ENCODE data around the gene APELA.
"Not testable (repeated sequence)": the region's sequence is repeated elsewhere in the genome, so short reads cannot be mapped to it uniquely, and the experiment has no call there.

Gene APELA

GRCh38 chr4:164926301-164926700 is 49.3 kb downstream of the APELA start:
- no peak for DNase-seq (ENCODE audit: low read depth in 2 of 2)

- DNase-seq (ENCODE audit: low read depth in 2 of 2), result not testable (repeated sequence)
Observed at GRCh38 chr4:164927101-164927500, 50.1 kb downstream of the APELA start.

GRCh38 chr4:164930647-164931046 is 53.7 kb downstream of the APELA start:
- DNase-seq (ENCODE audit: low read depth in 2 of 2), result no peak

DNA sequence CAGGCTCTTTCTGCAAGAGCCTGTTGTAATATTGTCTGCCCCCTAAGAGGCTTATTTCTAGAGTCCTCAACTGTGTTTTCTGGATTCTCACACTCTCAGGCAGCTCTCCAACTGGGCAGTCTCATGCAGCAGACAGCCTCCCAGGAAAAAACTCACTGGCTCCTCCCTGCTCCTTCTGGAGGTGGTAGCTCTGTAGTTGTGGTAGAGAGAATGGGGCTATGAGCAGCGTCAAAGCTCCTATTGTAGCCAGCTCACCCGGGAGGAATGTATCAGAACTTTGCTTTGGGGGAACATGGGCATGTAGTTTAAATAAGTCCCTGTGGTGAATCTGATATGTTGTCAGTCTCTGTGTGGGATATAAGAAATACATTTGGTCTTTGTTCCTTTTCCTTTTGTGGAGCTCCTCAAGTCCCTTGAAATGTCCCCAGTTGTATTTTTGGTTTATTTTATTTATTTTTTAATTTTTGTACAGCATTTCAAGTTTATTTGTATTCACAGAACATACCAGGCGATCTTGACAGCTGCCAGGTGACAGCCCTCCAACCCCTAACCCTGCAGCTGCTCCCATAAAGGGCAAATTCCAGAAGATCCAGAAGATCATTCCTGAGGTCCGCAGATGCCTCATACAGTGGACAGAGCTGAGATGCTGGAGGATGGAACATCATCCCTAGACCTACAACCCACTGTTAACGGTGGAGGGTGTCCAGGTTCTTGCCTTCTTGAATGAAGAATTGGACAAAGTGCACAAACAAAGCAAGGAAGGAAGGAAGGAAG is 54.8 kb downstream of the APELA start:
- no peak for DNase-seq (ENCODE audit: low read depth in 2 of 2)

DNA sequence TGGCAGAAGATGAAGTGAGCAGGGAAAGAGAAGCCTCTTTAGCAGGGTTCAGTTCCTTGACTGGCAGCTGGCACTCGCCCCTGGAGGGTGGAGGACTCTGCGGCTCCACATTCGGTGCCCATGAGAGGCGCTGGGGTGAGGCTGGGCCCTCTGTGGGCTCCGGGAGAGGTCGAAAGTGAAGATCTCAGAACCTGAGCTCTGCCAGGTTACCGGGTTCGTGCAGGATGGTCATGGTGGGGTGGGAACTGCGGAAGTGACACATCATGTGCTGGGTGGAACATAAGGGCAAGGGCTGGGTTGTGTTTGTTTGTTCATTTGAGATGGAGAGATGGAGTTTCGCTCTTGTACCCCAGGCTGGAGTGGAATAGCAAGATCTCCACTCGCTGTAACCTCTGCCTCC is 56.3 kb downstream of the APELA start:
- no peak for DNase-seq (ENCODE audit: low read depth in 2 of 2)

DNA sequence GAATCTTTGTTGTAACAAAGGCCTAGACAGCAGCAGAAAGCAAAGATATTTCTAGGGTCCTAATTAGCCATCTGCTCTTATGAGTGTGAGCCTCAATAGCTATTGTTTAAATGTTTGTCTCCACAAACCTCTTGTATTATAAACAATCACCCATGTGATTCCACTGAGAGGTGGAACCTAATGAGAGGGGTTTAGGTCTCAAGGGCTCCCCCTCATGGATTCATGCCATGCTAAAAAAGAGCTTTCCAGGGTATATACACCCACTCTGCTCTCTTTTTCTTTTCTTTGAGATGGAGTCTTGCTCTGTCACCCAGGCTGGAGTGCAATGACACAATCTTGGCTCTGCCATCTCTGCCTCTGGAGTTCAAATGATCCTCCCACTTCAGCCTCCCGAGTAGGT is 58.4 kb downstream of the APELA start:
- DNase-seq (ENCODE audit: low read depth in 2 of 2), result no peak

- DNase-seq (ENCODE audit: low read depth in 2 of 2), result not testable (repeated sequence)
Observed at GRCh38 chr4:164935865-164936606, 59.1 kb downstream of the APELA start.

DNA sequence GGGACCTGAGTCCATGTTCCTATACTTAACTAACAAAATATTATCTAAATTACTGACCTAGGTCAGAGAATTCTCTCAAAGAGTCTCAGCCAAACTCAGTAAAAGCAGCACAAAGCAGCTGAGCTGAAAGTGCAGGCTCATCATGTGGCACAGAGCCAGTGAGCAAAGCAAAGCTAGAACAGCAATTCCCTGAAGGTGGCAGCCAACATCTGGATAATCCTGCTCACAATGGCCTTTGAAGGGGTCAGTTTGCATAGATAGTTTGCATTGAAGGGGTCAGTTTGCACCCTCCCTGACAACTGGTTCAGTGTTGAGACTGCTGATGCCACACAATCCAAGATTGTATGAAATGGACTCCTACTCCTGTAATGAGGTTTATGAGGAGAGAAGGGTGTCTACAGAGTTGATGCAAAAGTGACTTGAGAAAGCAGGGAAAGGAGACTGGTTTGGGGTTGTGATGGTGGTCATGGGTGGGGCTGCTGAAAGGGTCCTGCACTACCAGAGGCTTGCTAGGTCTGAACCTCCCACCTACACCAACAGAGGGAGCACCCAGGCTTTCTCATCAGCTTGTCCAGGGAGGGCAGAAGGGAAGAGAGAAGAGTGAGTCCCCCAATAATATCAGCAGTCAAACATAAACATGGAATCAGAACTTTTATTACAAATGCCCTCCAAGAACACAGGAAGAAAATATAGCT is 60.7 kb downstream of the APELA start:
- DNase-seq (ENCODE audit: low read depth in 2 of 2), result no peak

DNA sequence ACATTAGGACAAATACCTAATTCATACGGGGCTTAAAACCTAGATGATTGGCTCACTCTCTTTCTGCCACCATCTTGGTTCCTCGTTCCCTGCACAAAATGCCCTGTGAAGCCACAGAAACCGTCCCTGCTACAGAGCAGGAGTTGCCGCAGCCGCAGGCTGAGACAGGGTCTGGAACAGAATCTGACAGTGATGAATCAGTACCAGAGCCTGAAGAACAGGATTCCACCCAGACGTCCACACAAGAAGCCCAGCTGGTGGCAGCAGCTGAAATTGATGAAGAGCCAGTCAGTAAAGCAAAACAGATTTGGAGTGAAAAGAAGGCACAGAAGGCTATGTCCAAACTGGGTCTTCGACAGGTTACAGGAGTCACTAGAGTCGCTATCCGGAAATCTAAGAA is 66.2 kb downstream of the APELA start:
- no peak for DNase-seq (ENCODE audit: low read depth in 2 of 2)

DNA sequence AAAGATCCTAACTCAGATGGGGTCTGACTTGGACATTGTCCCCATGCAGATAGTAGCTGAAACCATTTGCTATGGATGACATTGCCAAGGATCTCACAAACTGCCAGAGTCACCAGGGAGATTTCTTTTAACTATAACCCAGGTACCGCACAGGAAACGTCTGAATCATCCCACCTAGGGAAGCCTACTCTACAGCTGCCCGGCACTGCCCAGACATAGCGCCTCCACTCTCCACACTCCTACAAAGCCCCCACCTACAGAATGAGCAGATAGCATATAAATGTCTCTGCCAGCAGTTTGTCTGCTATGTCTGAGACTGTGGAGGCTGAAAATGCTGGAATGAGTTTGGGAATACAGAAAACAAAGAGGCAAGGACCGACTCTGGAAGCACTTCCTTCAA is 68.2 kb downstream of the APELA start:
- DNase-seq (ENCODE audit: low read depth in 2 of 2), result no peak

DNA sequence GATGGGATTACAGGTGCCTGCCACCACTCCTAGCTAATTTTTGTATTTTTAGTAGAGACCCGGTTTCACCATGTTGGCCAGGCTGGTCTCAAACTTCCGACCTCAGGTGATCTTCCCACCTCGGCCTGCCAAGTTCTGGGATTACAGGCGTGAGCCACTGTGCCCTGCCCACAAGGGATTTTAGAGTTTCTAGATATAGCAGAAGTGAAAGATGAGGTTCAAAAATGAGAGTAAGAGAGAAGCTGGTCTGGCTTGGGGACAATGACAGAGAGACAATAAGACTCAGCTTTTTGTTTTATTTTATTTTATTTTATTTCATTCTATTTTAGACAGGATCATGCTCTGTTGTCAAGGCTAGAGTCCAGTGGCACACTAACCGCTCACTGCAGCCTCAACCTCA is 69.8 kb downstream of the APELA start:
- DNase-seq (ENCODE audit: low read depth in 2 of 2), result no peak
